Measurements from ENCODE around the gene SH3BGRL3. TPM values are rescaled to one million over a fixed set of nuclear protein-coding genes. Genes with fewer than 3 reads are reported as not detected.

The SH3BGRL3 gene
- total and polyA plus RNA-seq, 2 experiments from 2014 or later = 30.9 to 370 TPM

DNA sequence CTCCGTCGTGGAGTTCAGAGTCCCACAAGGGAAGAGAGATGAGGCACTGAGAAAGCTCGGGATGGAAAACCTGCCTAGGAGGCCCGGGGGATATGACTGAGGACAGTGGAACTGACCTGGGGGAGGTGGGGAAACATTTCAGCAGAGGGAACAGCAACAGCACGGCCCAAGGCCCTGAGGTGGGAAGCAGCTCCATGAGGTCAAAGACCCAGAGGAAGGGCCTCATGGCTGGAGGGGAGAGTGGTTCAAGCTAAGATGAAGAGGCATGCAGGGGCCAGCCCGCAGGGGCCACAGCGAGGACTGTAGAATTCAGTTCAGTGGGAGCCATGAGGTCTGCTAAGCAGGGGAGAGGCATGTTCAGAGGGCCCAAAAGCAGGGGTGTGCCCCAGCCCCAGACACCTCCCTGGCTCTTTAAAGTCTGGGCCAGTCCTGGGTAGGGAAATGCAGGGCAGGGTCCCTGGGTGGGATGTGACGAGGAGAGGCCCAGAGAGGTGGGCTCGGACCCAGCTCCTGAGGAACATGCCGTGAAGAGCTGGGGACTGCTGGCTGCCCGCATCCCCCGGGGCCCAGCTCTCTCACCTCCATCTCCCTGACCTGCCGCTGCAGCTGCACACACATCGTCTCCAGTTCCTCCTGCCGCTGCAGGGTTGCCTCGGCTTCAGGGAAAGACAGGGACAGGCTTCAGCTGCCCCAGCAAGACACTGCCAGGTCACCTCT, 16.6 kb downstream of the SH3BGRL3 start (continued):
- TF ChIP-seq CREB1 (CRISPR knock-in tag; IDR thresholded peaks at IDR 0.05; ENCODE audit: low read depth) = no peak

DNA sequence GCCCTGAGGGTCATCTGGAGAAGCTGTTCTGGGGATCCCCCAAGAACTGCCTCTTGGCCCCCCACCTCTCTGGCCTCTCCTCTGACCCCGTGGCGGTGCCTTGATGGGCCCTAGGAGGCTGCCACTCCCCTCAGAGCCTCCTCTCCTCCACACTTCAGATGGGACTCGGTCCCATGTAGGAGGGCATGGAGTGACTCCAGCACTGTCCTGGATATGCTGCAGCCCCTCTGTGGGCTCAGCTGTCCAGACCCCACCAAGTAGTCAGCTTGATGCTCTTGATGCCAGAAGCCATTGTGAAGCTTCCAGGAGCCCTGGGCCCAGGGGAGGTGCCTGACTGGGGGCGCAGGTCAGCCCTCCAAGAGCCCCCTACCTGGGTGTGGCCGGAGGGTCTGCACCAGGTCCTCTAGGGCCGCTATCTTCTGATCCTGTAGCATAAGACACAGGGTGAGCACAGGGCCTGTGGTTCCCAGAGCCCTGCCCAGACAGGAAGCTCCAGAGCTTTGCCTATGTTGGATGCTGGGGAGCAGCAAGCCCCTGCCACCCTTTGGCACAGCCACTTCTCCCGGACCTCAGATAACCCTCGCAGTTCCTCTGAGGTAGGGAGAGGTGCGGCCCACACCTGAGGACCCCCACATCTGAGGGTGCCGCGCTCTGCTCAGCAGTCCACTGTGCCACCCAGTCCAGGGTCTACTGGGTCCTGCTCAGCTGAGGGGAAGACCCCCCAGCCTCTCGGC, 17.3 kb downstream of the SH3BGRL3 start:
- Histone ChIP-seq H3K4me1 (ENCODE audit: insufficient read depth) (no peaks in the 10 kb centered on the region), H3K27me3 (ENCODE audit: insufficient read depth) (no peaks in the 10 kb centered on the region), H3K79me2 (replicated peaks; ENCODE audit: insufficient read depth) (no peaks in the 10 kb centered on the region), H2AFZ (no peak overlapping the region), H4K20me1 (replicated peaks; ENCODE audit: insufficient read depth) (no peaks in the 10 kb centered on the region), H3K4me3 (no peak overlapping the region), H3F3A (replicated peaks; ENCODE audit: low read depth) (no peaks in the 10 kb centered on the region), H3K9me2 (ENCODE audit: insufficient read depth) (no peaks in the 10 kb centered on the region), H3K27ac (ENCODE audit: low read depth) (no peak overlapping the region), H3K36me3 (ENCODE audit: insufficient read depth) (no peaks in the 10 kb centered on the region), H3K4me2 (no peak overlapping the region)
- Mint-ChIP-seq H3K27me3 (ENCODE audit: insufficient read depth, low read depth, poor library complexity) (peaks cover 7% of the 10 kb centered on the region), H3K4me3 (no peak overlapping the region), H3K36me3 (ENCODE audit: low read depth) (no peaks in the 10 kb centered on the region; the same call in 2 of the 3 replicates), H3K9me3 (no peaks in the 10 kb centered on the region), H3K4me1 (no peaks in the 10 kb centered on the region), H3K27ac (no peak overlapping the region)
- DNase-seq (ENCODE audit: low spot score) = no peak
- no peak for ATAC-seq
- TF ChIP-seq STAT1 (IDR thresholded peaks at IDR 0.05; ENCODE audit: unreplicated experiment) (no peak), POLR2AphosphoS5 (IDR thresholded peaks at IDR 0.05; ENCODE audit: low read depth) (no peak), JUNB (IDR thresholded peaks at IDR 0.05; ENCODE audit: unreplicated experiment) (no peak), NANOG (IDR thresholded peaks at IDR 0.05; ENCODE audit: borderline replicate concordance) (no peak), ZNF331 (CRISPR knock-in tag; IDR thresholded peaks at IDR 0.05; ENCODE audit: low read depth) (no peak), ZNF114 (CRISPR knock-in tag; IDR thresholded peaks at IDR 0.05) (no peak), CREB1 (CRISPR knock-in tag; IDR thresholded peaks at IDR 0.05; ENCODE audit: low read depth) (no peak)
- TF ChIP-seq, protein P1, sequence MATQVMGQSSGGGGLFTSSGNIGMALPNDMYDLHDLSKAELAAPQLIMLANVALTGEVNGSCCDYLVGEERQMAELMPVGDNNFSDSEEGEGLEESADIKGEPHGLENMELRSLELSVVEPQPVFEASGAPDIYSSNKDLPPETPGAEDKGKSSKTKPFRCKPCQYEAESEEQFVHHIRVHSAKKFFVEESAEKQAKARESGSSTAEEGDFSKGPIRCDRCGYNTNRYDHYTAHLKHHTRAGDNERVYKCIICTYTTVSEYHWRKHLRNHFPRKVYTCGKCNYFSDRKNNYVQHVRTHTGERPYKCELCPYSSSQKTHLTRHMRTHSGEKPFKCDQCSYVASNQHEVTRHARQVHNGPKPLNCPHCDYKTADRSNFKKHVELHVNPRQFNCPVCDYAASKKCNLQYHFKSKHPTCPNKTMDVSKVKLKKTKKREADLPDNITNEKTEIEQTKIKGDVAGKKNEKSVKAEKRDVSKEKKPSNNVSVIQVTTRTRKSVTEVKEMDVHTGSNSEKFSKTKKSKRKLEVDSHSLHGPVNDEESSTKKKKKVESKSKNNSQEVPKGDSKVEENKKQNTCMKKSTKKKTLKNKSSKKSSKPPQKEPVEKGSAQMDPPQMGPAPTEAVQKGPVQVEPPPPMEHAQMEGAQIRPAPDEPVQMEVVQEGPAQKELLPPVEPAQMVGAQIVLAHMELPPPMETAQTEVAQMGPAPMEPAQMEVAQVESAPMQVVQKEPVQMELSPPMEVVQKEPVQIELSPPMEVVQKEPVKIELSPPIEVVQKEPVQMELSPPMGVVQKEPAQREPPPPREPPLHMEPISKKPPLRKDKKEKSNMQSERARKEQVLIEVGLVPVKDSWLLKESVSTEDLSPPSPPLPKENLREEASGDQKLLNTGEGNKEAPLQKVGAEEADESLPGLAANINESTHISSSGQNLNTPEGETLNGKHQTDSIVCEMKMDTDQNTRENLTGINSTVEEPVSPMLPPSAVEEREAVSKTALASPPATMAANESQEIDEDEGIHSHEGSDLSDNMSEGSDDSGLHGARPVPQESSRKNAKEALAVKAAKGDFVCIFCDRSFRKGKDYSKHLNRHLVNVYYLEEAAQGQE (IDR thresholded peaks at IDR 0.05; ENCODE audit: unreplicated experiment) = no peak
- TF ChIP-seq, protein P2, sequence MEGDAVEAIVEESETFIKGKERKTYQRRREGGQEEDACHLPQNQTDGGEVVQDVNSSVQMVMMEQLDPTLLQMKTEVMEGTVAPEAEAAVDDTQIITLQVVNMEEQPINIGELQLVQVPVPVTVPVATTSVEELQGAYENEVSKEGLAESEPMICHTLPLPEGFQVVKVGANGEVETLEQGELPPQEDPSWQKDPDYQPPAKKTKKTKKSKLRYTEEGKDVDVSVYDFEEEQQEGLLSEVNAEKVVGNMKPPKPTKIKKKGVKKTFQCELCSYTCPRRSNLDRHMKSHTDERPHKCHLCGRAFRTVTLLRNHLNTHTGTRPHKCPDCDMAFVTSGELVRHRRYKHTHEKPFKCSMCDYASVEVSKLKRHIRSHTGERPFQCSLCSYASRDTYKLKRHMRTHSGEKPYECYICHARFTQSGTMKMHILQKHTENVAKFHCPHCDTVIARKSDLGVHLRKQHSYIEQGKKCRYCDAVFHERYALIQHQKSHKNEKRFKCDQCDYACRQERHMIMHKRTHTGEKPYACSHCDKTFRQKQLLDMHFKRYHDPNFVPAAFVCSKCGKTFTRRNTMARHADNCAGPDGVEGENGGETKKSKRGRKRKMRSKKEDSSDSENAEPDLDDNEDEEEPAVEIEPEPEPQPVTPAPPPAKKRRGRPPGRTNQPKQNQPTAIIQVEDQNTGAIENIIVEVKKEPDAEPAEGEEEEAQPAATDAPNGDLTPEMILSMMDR (conservative IDR thresholded peaks at IDR 0.05; ENCODE audit: low read depth in 2 of 2) = no peak
- TF ChIP-seq, protein P3, sequence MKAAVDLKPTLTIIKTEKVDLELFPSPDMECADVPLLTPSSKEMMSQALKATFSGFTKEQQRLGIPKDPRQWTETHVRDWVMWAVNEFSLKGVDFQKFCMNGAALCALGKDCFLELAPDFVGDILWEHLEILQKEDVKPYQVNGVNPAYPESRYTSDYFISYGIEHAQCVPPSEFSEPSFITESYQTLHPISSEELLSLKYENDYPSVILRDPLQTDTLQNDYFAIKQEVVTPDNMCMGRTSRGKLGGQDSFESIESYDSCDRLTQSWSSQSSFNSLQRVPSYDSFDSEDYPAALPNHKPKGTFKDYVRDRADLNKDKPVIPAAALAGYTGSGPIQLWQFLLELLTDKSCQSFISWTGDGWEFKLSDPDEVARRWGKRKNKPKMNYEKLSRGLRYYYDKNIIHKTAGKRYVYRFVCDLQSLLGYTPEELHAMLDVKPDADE (IDR thresholded peaks at IDR 0.05) = no peak
- TF ChIP-seq, protein P4, sequence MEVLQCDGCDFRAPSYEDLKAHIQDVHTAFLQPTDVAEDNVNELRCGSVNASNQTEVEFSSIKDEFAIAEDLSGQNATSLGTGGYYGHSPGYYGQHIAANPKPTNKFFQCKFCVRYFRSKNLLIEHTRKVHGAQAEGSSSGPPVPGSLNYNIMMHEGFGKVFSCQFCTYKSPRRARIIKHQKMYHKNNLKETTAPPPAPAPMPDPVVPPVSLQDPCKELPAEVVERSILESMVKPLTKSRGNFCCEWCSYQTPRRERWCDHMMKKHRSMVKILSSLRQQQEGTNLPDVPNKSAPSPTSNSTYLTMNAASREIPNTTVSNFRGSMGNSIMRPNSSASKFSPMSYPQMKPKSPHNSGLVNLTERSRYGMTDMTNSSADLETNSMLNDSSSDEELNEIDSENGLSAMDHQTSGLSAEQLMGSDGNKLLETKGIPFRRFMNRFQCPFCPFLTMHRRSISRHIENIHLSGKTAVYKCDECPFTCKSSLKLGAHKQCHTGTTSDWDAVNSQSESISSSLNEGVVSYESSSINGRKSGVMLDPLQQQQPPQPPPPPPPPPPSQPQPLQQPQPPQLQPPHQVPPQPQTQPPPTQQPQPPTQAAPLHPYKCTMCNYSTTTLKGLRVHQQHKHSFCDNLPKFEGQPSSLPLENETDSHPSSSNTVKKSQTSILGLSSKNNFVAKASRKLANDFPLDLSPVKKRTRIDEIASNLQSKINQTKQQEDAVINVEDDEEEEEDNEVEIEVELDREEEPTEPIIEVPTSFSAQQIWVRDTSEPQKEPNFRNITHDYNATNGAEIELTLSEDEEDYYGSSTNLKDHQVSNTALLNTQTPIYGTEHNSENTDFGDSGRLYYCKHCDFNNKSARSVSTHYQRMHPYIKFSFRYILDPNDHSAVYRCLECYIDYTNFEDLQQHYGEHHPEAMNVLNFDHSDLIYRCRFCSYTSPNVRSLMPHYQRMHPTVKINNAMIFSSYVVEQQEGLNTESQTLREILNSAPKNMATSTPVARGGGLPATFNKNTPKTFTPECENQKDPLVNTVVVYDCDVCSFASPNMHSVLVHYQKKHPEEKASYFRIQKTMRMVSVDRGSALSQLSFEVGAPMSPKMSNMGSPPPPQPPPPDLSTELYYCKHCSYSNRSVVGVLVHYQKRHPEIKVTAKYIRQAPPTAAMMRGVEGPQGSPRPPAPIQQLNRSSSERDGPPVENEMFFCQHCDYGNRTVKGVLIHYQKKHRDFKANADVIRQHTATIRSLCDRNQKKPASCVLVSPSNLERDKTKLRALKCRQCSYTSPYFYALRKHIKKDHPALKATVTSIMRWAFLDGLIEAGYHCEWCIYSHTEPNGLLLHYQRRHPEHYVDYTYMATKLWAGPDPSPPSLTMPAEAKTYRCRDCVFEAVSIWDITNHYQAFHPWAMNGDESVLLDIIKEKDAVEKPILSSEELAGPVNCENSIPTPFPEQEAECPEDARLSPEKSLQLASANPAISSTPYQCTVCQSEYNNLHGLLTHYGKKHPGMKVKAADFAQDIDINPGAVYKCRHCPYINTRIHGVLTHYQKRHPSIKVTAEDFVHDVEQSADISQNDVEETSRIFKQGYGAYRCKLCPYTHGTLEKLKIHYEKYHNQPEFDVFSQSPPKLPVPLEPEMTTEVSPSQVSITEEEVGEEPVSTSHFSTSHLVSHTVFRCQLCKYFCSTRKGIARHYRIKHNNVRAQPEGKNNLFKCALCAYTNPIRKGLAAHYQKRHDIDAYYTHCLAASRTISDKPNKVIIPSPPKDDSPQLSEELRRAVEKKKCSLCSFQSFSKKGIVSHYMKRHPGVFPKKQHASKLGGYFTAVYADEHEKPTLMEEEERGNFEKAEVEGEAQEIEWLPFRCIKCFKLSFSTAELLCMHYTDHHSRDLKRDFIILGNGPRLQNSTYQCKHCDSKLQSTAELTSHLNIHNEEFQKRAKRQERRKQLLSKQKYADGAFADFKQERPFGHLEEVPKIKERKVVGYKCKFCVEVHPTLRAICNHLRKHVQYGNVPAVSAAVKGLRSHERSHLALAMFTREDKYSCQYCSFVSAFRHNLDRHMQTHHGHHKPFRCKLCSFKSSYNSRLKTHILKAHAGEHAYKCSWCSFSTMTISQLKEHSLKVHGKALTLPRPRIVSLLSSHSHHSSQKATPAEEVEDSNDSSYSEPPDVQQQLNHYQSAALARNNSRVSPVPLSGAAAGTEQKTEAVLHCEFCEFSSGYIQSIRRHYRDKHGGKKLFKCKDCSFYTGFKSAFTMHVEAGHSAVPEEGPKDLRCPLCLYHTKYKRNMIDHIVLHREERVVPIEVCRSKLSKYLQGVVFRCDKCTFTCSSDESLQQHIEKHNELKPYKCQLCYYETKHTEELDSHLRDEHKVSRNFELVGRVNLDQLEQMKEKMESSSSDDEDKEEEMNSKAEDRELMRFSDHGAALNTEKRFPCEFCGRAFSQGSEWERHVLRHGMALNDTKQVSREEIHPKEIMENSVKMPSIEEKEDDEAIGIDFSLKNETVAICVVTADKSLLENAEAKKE (CRISPR knock-in tag; IDR thresholded peaks at IDR 0.05) = no peak

Data from GM23338 (cell line).